ENCODE results near the gene MAPKAP1.

MAPKAP1 gene

GRCh38 chr9:125621170-125621569 lies 85.8 kb downstream of the MAPKAP1 start:
- Histone ChIP-seq H3K4me2 (ENCODE audit: low read length) (no peak overlapping the region), H3K9me2 (replicated peaks; ENCODE audit: control insufficient read depth, low read length) (no peaks in the 10 kb centered on the region), H3K36me3 (ENCODE audit: control insufficient read depth, low read length) (no peaks in the 10 kb centered on the region), H3K27ac (ENCODE audit: low read depth, low read length) (no peak overlapping the region), H3K4me1 (ENCODE audit: control insufficient read depth, low read length) (no peaks in the 10 kb centered on the region), H4K20me1 (ENCODE audit: control insufficient read depth, insufficient read depth, low read depth, low read length) (peaks cover 4% of the 10 kb centered on the region; the same call in 1 of the 2 replicates), H3K9me3 (ENCODE audit: control insufficient read depth, insufficient read depth, low read length) (no peaks in the 10 kb centered on the region), H3F3A (ENCODE audit: control insufficient read depth, insufficient read depth) (no peaks in the 10 kb centered on the region), H3K27me3 (ENCODE audit: control insufficient read depth, low read length) (no peaks in the 10 kb centered on the region), H3K4me3 (ENCODE audit: low read length) (no peak overlapping the region), H3K79me2 (ENCODE audit: control insufficient read depth, low read length) (peaks cover 28% of the 10 kb centered on the region)
- TF ChIP-seq EZH2phosphoT487 (IDR thresholded peaks at IDR 0.05; ENCODE audit: borderline replicate concordance, low read length) (no peak), CTCF (IDR thresholded peaks at IDR 0.05; ENCODE audit: low read depth, low read length, poor library complexity, severe bottlenecking) (no peak)

- no peaks in the 10 kb centered on the region for H3K27me3 ChIP-seq (ENCODE audit: control insufficient read depth, low read length)
- no peak overlapping the region for H3K27ac ChIP-seq (ENCODE audit: low read depth, low read length)
- no peak overlapping the region for H3K4me3 ChIP-seq (ENCODE audit: low read length)
- H3K4me2 ChIP-seq (ENCODE audit: low read length), result no peak overlapping the region
- TF ChIP-seq CTCF (IDR thresholded peaks at IDR 0.05; ENCODE audit: low read depth, low read length, poor library complexity, severe bottlenecking) (no peak), EZH2phosphoT487 (IDR thresholded peaks at IDR 0.05; ENCODE audit: borderline replicate concordance, low read length) (no peak)
- H3K9me3 ChIP-seq (ENCODE audit: control insufficient read depth, insufficient read depth, low read length), result no peaks in the 10 kb centered on the region
- no peaks in the 10 kb centered on the region for H3F3A ChIP-seq (ENCODE audit: control insufficient read depth, insufficient read depth)
- H3K79me2 ChIP-seq (ENCODE audit: control insufficient read depth, low read length), result peaks cover 33% of the 10 kb centered on the region
- no peaks in the 10 kb centered on the region for H4K20me1 ChIP-seq (ENCODE audit: control insufficient read depth, insufficient read depth, low read depth, low read length)
- H3K9me2 ChIP-seq (replicated peaks; ENCODE audit: control insufficient read depth, low read length), result no peaks in the 10 kb centered on the region
- H3K4me1 ChIP-seq (ENCODE audit: control insufficient read depth, low read length), result no peaks in the 10 kb centered on the region
- H3K36me3 ChIP-seq (ENCODE audit: control insufficient read depth, low read length), result no peaks in the 10 kb centered on the region
Observed at GRCh38 chr9:125620216-125620615, 86.8 kb downstream of the MAPKAP1 start.

GRCh38 chr9:125617087-125617486 lies 89.9 kb downstream of the MAPKAP1 start:
- TF ChIP-seq EZH2phosphoT487 (IDR thresholded peaks at IDR 0.05; ENCODE audit: borderline replicate concordance, low read length), result no peak
- TF ChIP-seq CTCF (IDR thresholded peaks at IDR 0.05; ENCODE audit: low read depth, low read length, poor library complexity, severe bottlenecking), result no peak
- no peaks in the 10 kb centered on the region for H3K9me3 ChIP-seq (ENCODE audit: control insufficient read depth, insufficient read depth, low read length)
- no peaks in the 10 kb centered on the region for H3K9me2 ChIP-seq (replicated peaks; ENCODE audit: control insufficient read depth, low read length)
- no peaks in the 10 kb centered on the region for H3K4me1 ChIP-seq (ENCODE audit: control insufficient read depth, low read length)
- H3F3A ChIP-seq (ENCODE audit: control insufficient read depth, insufficient read depth), result no peaks in the 10 kb centered on the region
- peaks cover 4% of the 10 kb centered on the region; the same call in 1 of the 2 replicates for H4K20me1 ChIP-seq (ENCODE audit: control insufficient read depth, insufficient read depth, low read depth, low read length)
- no peak overlapping the region for H3K4me2 ChIP-seq (ENCODE audit: low read length)
- no peak overlapping the region for H3K27ac ChIP-seq (ENCODE audit: low read depth, low read length)
- H3K79me2 ChIP-seq (ENCODE audit: control insufficient read depth, low read length), result peaks cover 48% of the 10 kb centered on the region
- H3K4me3 ChIP-seq (ENCODE audit: low read length), result no peak overlapping the region
- no peaks in the 10 kb centered on the region for H3K27me3 ChIP-seq (ENCODE audit: control insufficient read depth, low read length)
- no peaks in the 10 kb centered on the region for H3K36me3 ChIP-seq (ENCODE audit: control insufficient read depth, low read length)
